ENCODE data around the gene EIF4B. TPM values are rescaled to one million over a fixed set of nuclear protein-coding genes. Genes with fewer than 3 reads are reported as not detected.

The EIF4B gene
- total RNA-seq, 1 donor from 2014 or later: 544 TPM

GRCh38 chr12:53070877-53071492 is 64.7 kb downstream of the EIF4B start:
- Mint-ChIP-seq H3K27ac (peak overlapping the region; percentile 93), H3K4me3 (no peak overlapping the region), H3K36me3 (peaks cover 14% of the 10 kb centered on the region), H3K9me3 (no peaks in the 10 kb centered on the region), H3K4me1 (peaks cover 81% of the 10 kb centered on the region), H3K27me3 (ENCODE audit: low read depth) (no peaks in the 10 kb centered on the region)
- TF ChIP-seq CTCF (IDR thresholded peaks at IDR 0.05; ENCODE audit: unreplicated experiment): no peak
- no peak for DNase-seq (ENCODE audit: low spot score in 2 of 2, unreplicated experiment in 2 of 2)

- H3K27me3 Mint-ChIP-seq (ENCODE audit: low read depth): no peaks in the 10 kb centered on the region
- no peak overlapping the region for H3K4me3 Mint-ChIP-seq
- H3K4me1 Mint-ChIP-seq: peaks cover 83% of the 10 kb centered on the region
- H3K36me3 Mint-ChIP-seq: peaks cover 13% of the 10 kb centered on the region
- no peaks in the 10 kb centered on the region for H3K9me3 Mint-ChIP-seq
- no peak for DNase-seq (ENCODE audit: low spot score in 2 of 2, unreplicated experiment in 2 of 2)
- peak overlapping the region; percentile 93 for H3K27ac Mint-ChIP-seq
- TF ChIP-seq CTCF (IDR thresholded peaks at IDR 0.05; ENCODE audit: unreplicated experiment): no peak
These were observed 65.6 kb downstream of the EIF4B start for GRCh38 chr12:53071591-53072551.

GRCh38 chr12:53073881-53074280 is 67.6 kb downstream of the EIF4B start:
- H3K9me3 Mint-ChIP-seq: no peaks in the 10 kb centered on the region
- peaks cover 11% of the 10 kb centered on the region for H3K36me3 Mint-ChIP-seq
- no peak for TF ChIP-seq CTCF (IDR thresholded peaks at IDR 0.05; ENCODE audit: unreplicated experiment)
- DNase-seq (ENCODE audit: low spot score in 2 of 2, unreplicated experiment in 2 of 2): no peak
- H3K4me3 Mint-ChIP-seq: no peak overlapping the region
- H3K4me1 Mint-ChIP-seq: peaks cover 86% of the 10 kb centered on the region
- H3K27ac Mint-ChIP-seq: peak overlapping the region; percentile 49
- no peaks in the 10 kb centered on the region for H3K27me3 Mint-ChIP-seq (ENCODE audit: low read depth)

- Mint-ChIP-seq H3K36me3 (peaks cover 11% of the 10 kb centered on the region), H3K27ac (peak overlapping the region; percentile 49), H3K9me3 (no peaks in the 10 kb centered on the region), H3K4me1 (peaks cover 80% of the 10 kb centered on the region), H3K27me3 (ENCODE audit: low read depth) (no peaks in the 10 kb centered on the region), H3K4me3 (no peak overlapping the region)
- no peak for TF ChIP-seq CTCF (IDR thresholded peaks at IDR 0.05; ENCODE audit: unreplicated experiment)
- DNase-seq (ENCODE audit: low spot score in 2 of 2, unreplicated experiment in 2 of 2): no peak
These were observed 68.2 kb downstream of the EIF4B start for GRCh38 chr12:53074283-53074998.

- no peak for TF ChIP-seq CTCF (IDR thresholded peaks at IDR 0.05; ENCODE audit: unreplicated experiment)
- peaks cover 78% of the 10 kb centered on the region for H3K4me1 Mint-ChIP-seq
- no peak overlapping the region for H3K4me3 Mint-ChIP-seq
- no peaks in the 10 kb centered on the region for H3K9me3 Mint-ChIP-seq
- no peaks in the 10 kb centered on the region for H3K27me3 Mint-ChIP-seq (ENCODE audit: low read depth)
- H3K36me3 Mint-ChIP-seq: peaks cover 11% of the 10 kb centered on the region
- H3K27ac Mint-ChIP-seq: peak overlapping the region; percentile 77
- no peak for DNase-seq (ENCODE audit: low spot score in 2 of 2, unreplicated experiment in 2 of 2)
These were observed 68.7 kb downstream of the EIF4B start for GRCh38 chr12:53074999-53075370.
